SK-N-SH treated with all-trans-retinoic acid at 6 μM for 48 hours (cell line): Measurements from ENCODE around the gene TRIM49.
"Not testable (repeated sequence)": the region's sequence is repeated elsewhere in the genome, so short reads cannot be mapped to it uniquely, and the experiment has no call there.

Experiments used
- ATAC-seq: fragments of 200-7000 bp; cut with Tn5 transposase; 3 replicates; pipeline ENCODE4 v1.9.1; 2020; ENCODE audit warnings: mild to moderate bottlenecking, moderate library complexity

TRIM49 gene, protein sequence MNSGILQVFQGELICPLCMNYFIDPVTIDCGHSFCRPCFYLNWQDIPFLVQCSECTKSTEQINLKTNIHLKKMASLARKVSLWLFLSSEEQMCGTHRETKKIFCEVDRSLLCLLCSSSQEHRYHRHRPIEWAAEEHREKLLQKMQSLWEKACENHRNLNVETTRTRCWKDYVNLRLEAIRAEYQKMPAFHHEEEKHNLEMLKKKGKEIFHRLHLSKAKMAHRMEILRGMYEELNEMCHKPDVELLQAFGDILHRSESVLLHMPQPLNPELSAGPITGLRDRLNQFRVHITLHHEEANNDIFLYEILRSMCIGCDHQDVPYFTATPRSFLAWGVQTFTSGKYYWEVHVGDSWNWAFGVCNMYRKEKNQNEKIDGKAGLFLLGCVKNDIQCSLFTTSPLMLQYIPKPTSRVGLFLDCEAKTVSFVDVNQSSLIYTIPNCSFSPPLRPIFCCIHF

DNA sequence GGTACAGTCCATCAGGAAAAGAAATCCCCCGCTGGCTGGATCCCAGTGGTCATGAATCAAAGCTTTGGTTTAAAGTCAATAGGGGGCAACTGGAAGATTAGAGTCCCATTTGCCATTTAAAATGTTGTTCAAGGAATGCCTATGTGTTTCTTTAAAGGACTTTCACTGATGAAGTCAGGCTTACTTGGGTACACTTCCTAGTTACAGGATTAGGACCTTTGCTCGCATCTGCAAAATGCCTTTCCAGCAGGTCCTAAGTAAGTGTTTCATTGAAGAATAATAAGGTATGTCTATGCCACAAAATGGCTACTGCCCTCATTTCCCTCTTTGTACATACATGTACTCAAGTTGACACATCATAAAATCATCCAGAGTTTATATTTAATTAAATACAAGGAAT lies at the start of gene TRIM49:
TSS of gene TRIM49 (minus strand) at position 101 of the 400 bp plus-strand sequence. CDS start 4,106 bp downstream, outside the sequence.
- not testable (repeated sequence) for ATAC-seq

DNA sequence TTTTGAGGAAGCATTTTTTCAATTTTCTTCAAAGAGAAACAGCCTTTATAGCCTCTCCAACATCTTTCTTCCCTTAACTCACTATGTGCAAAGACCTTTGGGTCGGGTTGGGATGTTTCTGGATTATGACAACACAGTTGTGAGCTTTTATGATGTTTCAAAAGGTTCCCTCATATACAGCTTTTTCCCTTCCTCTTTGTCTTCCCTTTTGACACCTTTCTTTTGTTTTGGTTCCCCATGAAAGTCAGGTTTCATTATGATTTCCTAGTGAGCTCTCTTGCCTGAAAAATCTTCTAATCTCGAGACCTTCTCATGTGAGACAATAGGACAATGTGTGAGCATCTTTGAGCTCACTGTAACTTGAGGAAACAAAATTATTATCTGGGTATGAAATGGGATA lies 18.3 kb upstream of the TRIM49 start:
- ATAC-seq = not testable (repeated sequence)

DNA sequence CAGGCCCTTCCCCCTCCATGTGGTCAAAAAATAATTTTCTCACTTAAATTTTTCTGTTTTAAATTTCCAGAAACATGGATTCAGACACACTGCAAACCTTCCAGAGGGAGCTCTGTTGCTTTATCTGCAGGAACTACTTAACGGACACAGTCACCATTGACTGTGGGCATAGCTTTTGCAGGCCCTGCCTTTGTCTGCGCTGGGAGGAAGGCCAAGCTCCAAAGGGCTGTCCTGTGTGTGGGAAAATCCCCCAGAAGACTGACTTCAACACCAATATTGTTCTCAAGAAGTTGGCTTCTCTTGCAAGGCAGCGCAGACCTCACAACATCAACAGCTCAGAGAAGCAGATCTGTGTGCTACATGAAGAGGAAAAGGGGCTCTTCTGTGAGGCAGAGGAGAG lies 11.6 kb upstream of the TRIM49 start:
- not testable (repeated sequence) for ATAC-seq

DNA sequence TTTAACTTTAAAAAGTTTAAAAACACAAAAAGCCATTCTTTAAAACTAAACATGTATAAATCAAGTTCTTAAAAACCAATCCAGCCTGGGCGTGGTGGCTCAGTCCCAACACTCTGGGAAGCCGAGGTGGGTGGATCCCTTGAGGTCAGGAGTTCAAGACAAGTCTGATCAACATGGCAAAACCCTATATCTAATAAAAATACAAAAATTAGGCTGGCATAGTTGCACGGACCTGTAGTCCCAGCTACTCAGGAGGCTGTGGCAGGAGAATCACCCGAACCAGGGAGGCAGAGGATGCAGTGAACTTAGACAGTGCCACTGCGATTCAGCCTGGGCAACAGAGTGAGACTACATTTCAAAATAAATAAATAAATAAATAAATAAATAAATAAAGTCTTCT lies 5.2 kb upstream of the TRIM49 start:
- not testable (repeated sequence) for ATAC-seq

DNA sequence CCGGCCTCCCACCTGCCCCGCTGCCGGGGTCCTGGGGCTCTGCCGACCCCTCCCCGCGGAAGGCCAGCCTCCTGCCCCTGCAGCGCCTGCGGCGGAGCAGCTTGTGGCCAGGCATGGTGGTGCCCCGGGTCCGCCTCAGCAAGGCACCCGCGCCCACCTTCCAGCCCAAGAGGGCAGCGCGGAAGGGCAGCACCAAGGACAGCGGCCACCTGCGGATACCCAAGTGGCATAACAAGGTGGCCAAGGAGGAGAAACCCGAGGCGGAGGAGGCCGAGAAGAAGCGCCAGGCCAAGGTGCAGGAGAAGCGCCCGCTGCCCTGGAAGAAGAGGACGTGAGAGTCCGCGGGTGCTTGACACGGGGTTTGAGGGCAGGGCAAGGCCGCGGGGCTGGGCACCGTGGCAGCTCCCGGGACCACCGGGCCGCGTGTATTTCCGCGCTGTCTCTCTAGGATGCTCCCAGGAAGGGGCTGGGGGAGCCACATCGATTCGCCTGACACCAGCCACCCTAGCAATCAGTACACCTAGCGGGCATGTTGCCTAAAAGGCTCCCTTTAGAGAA lies 20.8 kb downstream of the TRIM49 start:
- not testable (repeated sequence) for ATAC-seq

- not testable (repeated sequence) for ATAC-seq
These were observed 22.6 kb downstream of the TRIM49 start for GRCh38 chr11:89785726-89786125.

DNA sequence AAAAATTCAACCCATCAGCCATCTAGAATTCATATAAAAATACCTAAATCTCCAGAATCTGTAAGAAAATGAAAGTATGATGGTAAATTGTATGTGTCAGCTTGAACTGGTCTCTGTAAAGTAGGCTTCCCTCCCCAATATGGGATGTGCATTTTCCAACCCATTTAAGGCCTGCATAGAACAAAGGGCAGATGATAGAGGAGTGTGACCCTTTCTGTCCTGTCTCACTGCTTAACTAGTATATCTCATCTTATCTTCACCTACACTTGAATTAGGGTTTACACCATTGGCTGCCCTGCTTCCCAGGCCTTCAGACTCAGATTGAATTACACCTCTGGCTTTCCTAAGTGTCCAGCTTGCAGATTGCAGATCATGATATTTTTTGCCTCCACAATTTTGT lies 57.6 kb downstream of the TRIM49 start:
- ATAC-seq = not testable (repeated sequence)
